GM19035 (cell line): Measurements from ENCODE around the gene KARS1.

ENCODE experiments used
- ATAC-seq: cut with Tn5 transposase; IDR thresholded peaks from one replicate; pipeline ENCODE4 v1.9.1; 2021; ENCODE audit not compliant: unreplicated experiment

The KARS1 gene

DNA sequence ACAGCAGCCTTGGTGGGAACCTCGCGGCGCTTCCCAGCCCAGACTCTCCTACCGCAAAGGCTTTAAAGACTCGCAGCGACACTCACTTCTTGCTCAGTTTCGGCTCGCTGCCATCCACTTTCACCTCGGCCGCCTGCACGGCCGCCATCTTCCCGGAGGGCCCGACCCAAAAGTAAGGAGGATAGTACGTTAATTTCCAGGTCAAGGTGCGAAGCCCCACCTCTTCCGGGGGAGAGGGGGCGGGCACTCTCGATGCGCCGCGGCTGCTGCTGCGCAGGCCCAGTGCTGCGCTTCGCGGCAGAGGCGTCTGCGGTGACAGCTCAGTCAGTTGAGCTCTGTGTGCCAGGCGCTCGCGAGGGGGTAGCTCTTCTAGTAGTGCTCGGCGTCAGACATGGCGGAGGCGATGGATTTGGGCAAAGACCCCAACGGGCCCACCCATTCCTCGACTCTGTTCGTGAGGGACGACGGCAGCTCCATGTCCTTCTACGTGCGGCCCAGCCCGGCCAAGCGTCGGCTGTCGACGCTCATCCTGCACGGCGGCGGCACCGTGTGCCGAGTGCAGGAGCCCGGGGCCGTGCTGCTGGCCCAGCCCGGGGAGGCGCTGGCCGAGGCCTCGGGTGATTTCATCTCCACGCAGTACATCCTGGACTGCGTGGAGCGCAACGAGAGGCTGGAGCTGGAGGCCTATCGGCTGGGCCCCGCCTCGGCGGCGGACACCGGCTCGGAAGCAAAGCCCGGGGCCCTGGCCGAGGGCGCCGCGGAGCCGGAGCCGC lies at the start of gene KARS1, which contains the start of gene TERF2IP:
KARS1 (minus strand) TSS at position 174 of the 773 bp plus-strand sequence; CDS start at position 148, 26 bp downstream.
TERF2IP (plus strand) TSS at position 282 of the 773 bp plus-strand sequence; CDS start at position 392, 110 bp downstream.
- peak; percentile 82 for ATAC-seq

DNA sequence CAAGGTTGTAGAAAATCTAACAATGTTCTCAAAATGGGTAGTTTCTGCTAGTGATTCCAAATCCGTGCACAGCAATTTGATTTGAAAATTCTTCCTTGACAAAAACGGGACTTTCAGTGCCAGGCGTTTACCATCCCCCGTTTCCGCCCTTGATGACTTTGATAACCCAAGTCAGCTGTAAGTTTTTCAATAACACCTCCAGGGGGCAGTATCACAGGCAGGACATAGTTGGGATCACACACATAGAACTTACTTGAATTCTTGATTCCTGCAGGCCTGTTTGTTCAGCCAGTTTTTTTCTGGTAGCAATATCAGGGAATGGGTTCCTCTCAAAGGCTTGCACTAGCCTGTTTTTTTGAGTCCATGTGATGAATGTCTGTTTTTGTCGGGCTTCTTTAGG lies 48.2 kb upstream of the KARS1 start:
- ATAC-seq = no peak

DNA sequence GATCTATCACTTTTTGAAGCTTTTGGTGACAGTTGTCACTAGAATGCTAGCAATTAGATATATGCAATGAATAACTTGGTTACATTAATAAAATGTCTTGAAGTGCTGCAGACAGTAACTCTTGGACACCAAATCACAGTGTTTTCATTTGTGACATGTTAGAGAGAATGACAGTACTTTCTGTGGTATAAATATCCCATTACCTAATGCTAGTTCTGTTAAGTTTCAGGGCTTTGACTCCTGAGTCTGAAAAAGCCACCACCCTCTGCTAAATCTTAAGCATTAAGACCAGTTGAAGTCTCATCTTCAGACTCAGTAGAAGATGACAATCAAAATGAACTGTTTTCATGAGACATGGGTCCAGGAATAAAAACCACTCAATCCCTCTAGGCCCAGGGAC lies 39.9 kb upstream of the KARS1 start:
- no peak for ATAC-seq

DNA sequence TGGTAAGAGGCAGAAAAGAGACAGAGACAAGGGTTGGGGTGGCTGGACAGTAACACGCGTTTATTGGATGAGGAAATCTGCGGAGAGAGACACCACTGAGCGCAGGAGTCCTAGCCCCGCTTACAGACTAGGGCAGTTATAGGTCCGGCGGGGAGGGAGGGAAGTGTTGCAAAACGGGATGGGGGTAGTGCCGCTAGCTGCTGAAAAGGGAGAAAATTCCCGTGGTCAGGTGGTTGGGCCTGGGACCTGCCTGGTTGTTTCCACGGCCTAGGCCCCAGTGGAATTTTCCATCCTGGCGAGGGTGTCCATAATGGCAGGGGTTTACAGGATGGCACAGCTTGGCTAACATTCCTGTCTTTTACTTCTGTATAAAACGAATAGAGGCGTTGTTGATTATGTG lies 34.8 kb upstream of the KARS1 start:
- ATAC-seq = no peak

DNA sequence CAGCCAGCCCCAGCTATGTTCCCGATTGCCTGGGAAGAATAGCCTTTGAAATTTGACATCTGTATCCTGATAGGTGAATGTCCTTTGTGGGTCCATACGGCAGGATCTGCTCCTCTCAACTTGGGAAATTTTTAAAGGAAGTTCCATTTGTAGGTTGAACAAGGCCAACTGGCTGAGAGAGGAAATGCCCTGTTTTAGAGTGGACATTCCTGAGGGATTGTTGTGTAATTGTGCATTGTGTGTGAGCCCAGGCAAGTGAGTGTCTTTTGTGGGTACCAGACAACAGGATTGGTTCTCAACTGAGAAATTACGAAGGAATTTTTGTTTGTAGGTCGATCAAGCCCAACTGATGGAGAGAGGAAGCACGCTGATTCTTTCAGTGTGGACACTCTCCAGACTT lies 31.9 kb upstream of the KARS1 start:
- ATAC-seq = no peak

DNA sequence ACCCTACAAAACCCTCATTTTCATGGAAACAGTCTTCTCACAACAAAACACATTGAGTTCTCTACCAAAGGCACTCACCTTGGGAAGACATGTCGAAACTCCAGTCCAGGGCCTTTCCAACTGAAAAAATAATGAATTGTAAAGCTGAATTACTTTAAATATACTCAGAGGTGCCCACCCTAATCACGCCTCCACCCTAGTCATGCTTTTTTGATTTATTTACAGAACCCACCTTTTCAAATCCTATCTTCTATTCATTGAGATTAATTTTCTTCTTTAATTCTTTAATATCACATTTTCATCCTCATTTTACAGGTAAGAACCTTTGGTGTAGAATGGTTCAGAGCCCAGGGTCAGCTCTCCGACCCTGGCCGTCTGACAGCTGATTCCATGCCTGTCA lies 29.4 kb upstream of the KARS1 start, which contains the start of gene CPHXL2:
CPHXL2 (minus strand) TSS at position 101 of the 400 bp plus-strand sequence; CDS start at position 91, 10 bp downstream.
- no peak for ATAC-seq

DNA sequence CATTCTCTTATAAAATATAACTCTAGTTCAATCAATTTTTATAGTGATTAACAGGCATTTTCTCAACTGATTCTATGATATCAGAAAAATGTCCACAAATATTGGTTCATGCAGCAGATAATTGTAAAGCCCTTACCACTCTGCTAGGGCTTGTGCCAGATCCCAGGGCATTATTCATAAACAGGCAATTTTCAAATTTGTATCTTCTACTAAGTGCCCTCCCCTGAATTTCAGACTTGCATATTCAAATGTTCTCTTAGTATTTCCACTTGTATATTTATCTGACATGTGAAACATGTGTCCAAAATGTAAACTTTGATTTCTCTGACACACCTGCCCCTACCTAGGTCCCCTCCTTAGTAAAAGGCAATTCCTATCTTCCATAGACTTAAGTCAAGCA lies 20.0 kb upstream of the KARS1 start:
- ATAC-seq = no peak

DNA sequence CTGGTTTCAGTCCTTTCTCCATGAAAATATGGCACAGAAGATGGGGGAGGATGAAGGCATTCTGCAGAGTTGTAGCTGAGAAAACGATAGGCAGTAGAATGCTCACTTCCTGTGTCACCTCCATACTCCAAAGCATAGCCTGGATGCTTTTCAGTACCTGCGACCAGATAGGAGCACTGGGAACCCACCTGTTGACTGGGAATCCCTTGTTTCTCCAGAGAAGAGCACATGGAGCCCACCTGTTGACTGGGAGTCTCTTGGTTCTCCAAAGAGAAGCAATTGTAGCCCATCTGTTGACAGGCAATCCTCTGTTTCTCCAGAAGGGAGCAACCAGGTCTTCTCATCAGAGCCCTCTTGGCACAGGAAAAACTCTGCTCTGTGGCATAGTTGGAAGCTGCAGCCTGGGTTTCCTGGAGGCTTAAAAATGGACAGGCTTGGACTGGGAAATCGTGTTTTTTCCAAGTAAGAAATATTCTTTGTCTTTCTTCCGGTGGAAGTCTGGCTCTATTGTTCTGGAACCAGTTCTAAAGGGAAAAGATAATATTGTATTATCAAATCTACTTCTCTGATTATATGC lies 13.3 kb upstream of the KARS1 start:
- no peak for ATAC-seq

DNA sequence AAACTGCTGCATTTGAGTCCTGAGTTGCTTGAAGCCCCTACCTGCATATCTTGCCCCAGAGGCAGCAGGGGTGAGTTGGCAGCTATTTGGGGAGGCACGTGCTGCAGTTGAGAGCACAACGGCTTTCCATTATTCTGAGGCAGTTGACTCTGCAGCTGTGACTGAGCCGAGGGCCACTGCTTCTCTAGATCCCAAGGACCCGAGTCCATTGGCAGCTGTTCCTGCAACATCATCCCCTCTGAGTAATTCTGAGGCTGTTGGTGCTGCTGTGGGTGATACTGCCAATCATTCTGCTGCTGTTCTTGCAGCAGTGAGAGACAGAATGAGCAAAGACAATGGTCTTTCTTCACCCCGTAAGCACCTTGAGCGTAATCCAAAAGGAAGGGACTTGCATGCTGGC lies 12.9 kb upstream of the KARS1 start:
- no peak for ATAC-seq

DNA sequence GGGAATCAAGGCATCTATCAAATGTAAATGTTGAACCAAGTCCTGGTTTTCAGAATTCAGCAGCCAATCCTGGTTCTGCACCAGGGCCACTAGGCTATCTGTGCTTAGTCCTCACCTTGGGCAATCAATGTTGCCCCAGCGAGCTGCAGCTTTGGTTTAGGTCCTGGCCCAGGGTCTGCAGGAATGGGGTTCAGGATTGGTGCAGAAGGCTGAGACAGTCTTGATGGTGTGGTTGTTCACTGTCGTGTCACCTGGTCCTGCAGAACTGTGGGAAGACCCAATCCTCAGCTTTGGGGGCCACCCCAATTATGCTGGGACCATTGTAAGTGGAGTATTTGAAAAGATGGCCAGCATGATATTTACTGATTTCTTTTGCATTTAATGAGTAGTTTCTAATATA lies 10.7 kb upstream of the KARS1 start:
- no peak for ATAC-seq

DNA sequence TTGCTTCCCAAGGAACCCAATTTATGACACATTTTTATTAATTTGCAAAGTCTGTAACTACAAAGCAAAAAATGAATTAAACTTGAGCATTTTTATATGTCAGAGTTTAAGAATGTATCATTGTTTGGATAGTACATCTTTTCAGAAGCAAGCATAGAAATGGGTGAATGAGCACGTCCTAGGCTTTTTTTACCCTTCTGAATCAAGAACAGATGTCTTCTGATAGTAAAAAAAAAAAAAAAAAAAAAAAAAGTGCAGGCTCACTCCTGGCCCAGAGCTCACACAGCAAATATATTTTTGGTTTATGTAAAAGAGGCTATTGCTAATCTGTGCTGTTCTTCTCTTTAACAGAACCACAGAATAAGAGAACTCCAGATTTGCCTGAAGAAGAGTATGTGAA lies 6.5 kb upstream of the KARS1 start:
- ATAC-seq = no peak

DNA sequence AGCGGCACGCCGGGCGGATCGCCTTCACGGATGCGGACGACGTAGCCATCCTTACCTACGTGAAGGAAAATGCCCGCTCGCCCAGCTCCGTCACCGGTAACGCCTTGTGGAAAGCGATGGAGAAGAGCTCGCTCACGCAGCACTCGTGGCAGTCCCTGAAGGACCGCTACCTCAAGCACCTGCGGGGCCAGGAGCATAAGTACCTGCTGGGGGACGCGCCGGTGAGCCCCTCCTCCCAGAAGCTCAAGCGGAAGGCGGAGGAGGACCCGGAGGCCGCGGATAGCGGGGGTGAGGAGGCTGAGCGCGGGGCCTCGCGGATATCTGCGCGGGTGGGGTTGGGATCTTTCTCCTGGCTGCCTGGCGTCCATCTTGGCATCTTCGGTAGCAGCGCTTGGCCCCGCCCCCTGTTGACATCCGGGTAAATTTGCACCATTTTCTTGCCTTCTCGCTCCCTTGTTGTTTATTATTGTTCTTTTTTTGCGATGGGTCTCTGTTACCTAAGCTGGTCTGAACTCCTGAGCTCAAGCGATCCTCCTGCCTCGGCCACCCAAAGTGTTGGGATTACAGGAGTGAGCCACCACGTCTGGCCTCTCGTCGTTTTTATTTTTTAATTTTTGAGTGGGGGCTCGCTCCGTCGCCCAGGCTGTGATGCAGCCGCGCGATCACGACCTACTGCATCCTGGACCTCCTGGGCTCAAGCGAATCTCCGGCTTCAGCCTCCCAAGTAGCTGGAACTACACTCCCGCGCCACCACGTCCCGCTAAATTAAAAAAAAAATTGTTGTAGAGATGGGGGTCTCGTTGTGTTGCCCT lies 1.0 kb upstream of the KARS1 start:
- ATAC-seq = peak; percentile 40

DNA sequence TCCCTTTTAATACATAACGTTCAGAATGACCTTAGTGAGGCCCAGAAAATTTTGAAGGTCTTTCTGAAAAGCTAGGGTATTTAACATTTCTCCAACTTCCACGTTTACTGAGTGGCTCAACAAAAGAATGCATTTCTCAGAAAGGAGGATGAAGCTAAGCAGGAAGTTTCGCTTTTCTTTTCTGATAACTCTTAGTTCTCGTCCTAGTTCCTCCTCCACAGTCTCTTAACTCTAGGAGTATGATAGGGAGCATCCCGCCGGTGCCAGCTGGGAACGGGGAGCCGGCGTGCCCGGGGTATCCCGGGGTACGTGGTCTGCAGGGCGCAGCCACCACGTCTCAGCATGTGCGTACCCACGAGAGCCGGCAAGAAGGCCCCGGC lies 363 bp downstream of the KARS1 start:
- peak; percentile 21 for ATAC-seq

DNA sequence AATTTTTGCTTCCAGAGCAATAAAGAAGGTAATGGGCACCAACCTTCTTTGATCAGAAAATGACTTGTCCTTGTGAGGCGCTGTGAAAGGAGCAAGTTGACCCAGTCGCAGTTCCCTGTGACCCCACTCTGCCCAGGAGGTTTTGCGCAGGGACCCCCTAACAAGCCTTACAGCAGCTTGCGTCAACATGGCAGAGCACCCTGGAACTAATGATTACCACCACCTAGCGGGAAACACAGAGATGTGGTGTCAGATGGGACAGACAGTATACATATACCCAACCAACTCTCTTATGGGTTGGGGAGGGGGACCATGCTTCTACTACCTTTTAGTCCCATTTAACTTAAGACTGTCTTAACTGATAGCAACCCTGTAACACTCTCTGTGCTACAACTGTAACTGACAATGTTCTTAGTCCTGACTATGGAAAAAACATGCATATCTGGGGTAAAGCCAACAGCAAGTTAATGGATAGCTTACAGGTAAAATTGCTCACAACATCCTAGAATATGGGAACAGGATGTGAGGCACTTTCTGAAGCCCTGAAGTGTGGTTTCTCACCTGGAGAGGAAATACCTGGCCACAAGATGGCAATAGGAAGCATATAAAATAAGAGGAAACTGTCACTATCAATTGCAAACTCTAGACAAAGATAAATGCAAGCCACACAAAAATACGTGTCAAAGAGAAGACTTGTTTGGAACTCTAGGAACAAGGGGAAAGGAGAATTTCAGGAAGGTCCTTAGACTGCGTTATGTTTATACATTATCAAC lies 3.0 kb downstream of the KARS1 start:
- no peak for ATAC-seq

DNA sequence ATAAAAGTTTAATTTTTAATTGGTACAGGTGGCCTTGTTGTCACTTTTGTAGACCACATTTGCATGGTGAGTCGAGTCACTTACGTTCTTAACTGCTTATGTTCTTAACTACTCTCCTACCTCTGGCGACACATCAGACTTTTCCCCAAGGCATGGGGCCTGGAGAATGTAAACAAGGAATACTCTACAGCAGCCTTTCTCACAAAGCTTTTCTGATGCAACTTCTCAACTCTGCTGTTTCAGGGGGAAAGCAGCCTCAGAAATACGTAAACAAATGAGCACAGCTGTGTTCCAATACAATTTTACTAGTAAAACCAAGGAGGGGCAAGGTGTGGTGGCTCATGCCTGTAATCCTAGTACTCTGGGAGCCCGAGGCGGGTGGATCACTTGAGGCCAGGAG lies 6.9 kb downstream of the KARS1 start:
- ATAC-seq = no peak

DNA sequence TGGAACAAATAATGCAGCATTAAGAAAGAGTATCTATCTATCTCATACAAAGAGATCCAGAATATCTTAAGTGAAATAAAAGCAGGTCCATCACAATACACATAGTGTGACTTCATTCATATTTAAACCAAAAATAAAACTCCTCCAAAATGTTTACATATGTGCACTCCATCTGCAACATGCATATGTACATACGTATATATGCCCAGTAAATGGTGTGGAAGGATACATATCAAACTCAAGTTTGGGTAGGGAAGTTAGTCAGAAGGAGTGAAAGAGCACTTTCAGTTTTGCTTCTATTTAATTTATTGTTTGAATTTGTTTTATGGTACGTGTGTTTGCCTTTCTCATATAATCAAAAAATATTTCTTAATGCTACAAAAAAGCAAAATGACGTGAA lies 12.4 kb downstream of the KARS1 start:
- no peak for ATAC-seq

DNA sequence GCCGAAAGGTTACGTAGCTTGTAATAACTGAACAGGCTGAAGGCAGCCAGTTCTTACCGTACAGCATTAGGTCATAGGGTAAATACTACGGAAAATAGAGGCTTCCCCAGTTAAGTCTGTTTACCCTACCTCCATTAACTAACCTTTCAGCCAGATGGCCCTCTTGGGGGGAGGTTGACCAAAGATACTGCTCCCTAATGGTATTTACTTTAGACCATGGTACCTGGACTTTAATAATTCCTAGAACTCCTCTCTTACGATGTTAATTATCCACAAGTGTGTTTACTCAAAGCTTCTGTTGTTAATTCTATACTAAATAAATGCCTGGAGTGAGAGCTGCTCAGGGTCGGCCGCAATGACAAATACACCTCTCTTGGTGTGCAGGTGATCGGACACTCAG lies 14.6 kb downstream of the KARS1 start:
- no peak for ATAC-seq

DNA sequence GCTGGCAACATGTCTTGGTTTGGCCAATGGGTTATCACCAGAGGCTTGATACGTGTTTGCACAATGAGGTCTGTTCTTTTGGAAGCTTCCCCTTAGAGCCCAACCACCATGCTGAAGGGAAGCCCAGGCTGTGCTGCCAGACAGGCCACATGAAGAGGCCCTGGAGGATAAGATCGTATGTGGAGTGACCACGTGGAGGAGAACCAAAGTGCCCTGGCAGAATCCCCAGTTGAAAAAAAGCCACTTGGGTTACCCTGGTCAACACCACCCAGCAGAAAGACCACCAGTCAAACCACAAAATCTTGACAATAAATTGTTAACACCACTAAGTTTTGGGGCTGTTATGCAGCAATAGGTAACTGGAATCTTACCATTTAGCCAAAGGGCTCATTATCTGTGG lies 17.4 kb downstream of the KARS1 start:
- ATAC-seq = no peak

DNA sequence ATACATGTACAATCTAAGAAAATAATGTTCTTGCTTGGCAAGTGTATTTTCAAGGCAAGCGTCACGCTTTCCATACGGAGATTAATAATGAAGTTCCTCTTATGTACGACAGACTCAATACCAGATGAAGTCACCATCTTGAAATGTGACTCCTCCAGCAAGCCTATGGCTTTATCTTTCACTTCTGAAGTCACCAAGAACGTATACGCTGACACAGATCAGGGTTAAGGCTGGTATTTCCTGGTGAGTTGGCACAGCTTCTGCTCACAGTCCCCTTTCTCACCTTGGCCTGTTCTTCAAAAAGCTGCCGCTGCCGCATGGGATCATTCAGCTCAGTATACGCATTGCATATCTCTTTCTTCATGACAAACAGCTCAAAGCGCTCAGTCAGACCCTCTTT lies 18.3 kb downstream of the KARS1 start:
- no peak for ATAC-seq

DNA sequence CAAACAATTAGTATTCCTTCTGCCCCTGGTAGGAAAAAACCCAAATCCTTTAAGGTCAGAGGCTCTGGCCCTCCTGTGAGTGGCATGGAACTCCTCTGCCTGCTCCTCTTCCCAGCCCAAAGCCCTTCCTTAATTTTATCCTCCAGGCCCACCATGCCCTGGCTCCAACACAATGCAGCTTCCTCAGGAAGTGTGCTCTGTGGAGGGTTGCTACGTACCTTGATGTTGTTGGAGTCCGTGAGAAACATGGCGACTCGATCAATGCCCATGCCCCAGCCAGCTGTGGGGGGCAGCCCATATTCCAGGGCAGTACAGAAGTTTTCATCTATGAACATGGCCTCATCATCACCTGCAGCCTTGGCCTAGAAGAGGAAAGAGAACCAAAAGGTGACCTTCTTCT lies 19.1 kb downstream of the KARS1 start:
- no peak for ATAC-seq

DNA sequence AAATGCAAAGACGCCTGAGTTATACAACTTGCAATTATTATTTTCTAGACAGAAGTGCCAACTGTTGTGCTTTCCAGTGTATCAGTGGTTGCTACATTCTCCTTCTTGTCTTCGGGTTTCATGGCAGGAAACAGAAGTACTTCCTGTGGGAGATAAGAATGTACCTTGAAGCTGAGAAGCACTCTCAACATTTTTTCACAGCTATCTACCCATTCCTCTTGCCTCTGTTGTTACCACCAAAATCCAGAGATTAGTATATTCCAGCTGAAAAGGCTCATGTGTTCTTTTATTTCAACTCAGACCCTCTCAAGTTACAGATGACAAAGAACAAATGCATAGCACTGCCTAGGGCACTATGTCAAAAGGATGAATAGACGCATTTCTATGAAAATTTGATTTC lies 19.6 kb downstream of the KARS1 start:
- no peak for ATAC-seq
